Calu3 (cell line): ENCODE data around the gene THADA. TPM values are rescaled to one million over a fixed set of nuclear protein-coding genes. Genes with fewer than 3 reads are reported as not detected.

Experiments used
- BruUV-seq: library from RNA; stranded (reverse); fragments of 400-500 nt; replicated peaks from 2 replicates; lab custom pipeline; 2021; lab: Mats Ljungman, UMichigan
- CTCF ChIA-PET: fragments of 300-600 bp; sonication (Branson Sonifier 250); formaldehyde crosslinking; loops from one replicate; lab custom pipeline; 2022; ENCODE audit warnings: antibody characterized with exemption; lab: Charles Lee
- DNase-seq: peaks from one replicate; pipeline ENCODE4 v3.0.0; 2022
- H3K27ac Mint-ChIP-seq: one replicate; pipeline ENCODE4 v1.8.0; 2022; ENCODE audit warnings: mixed read lengths; ENCODE audit not compliant: unreplicated experiment
- H3K27me3 Mint-ChIP-seq: one replicate; pipeline ENCODE4 v1.8.0; 2022; ENCODE audit warnings: mixed read lengths; ENCODE audit not compliant: unreplicated experiment
- H3K36me3 Mint-ChIP-seq: one replicate; pipeline ENCODE4 v1.8.0; 2022; ENCODE audit warnings: mild to moderate bottlenecking, moderate library complexity, mixed read lengths; ENCODE audit not compliant: insufficient read depth, unreplicated experiment
- H3K4me1 Mint-ChIP-seq: one replicate; pipeline ENCODE4 v1.8.0; 2022; ENCODE audit warnings: mild to moderate bottlenecking, low read depth, mixed read lengths; ENCODE audit not compliant: unreplicated experiment
- H3K4me3 Mint-ChIP-seq: one replicate; pipeline ENCODE4 v1.8.0; 2022; ENCODE audit warnings: mild to moderate bottlenecking, low read depth, moderate library complexity, mixed read lengths; ENCODE audit not compliant: unreplicated experiment
- H3K9me3 Mint-ChIP-seq: one replicate; pipeline ENCODE4 v1.8.0; 2022; ENCODE audit warnings: low read depth, mixed read lengths; ENCODE audit not compliant: unreplicated experiment
- CTCF ChIP-seq: fragments of 200-600 bp; IDR thresholded peaks from one replicate; pipeline ENCODE4 v1.8.0; 2022; ENCODE audit warnings: antibody characterized with exemption; ENCODE audit not compliant: unreplicated experiment
- intact Hi-C: fragments of 100-400 bp; cut with micrococcal nuclease; formaldehyde crosslinking; loops from one replicate; pipeline ENCODE4 v1.10.0; 2022; ENCODE audit not compliant: unreplicated experiment
- total RNA-seq: library from RNA; stranded (reverse); gene quantifications from 2 replicates; pipeline ENCODE4 v1.2.3, GENCODE V29; 2022

Gene THADA
- total RNA-seq, 1 experiment from 2014 or later: 35.5 TPM

GRCh38 chr2:43355399-43355798 lies 240.4 kb downstream of the THADA start:
- CTCF ChIA-PET: no interaction called here
- no peak for DNase-seq
- Mint-ChIP-seq H3K9me3 (no peaks in the 10 kb centered on the region), H3K4me3 (no peak overlapping the region), H3K4me1 (peaks cover 11% of the 10 kb centered on the region), H3K27me3 (no peaks in the 10 kb centered on the region), H3K27ac (no peak overlapping the region), H3K36me3 (no peaks in the 10 kb centered on the region)
- TF ChIP-seq CTCF: no peak
- no TSS peak for BruUV-seq
- intact Hi-C loops: no loop called here

- TF ChIP-seq CTCF: no peak
- Mint-ChIP-seq H3K4me1 (peaks cover 21% of the 10 kb centered on the region), H3K4me3 (no peak overlapping the region), H3K27ac (no peak overlapping the region), H3K36me3 (no peaks in the 10 kb centered on the region), H3K27me3 (no peaks in the 10 kb centered on the region), H3K9me3 (no peaks in the 10 kb centered on the region)
- CTCF ChIA-PET: no interaction called here
- intact Hi-C loops: no loop called here
- no peak for DNase-seq
- no TSS peak for BruUV-seq
Observed at GRCh38 chr2:43349904-43350303, 245.9 kb downstream of the THADA start.

GRCh38 chr2:43348908-43349661 lies 246.8 kb downstream of the THADA start:
- intact Hi-C loops: no loop called here
- H3K27me3 Mint-ChIP-seq: no peaks in the 10 kb centered on the region
- no TSS peak for BruUV-seq
- no peaks in the 10 kb centered on the region for H3K36me3 Mint-ChIP-seq
- no peak for DNase-seq
- CTCF ChIA-PET: no interaction called here
- H3K27ac Mint-ChIP-seq: no peak overlapping the region
- no peaks in the 10 kb centered on the region for H3K9me3 Mint-ChIP-seq
- no peak for TF ChIP-seq CTCF
- H3K4me3 Mint-ChIP-seq: no peak overlapping the region
- H3K4me1 Mint-ChIP-seq: peaks cover 27% of the 10 kb centered on the region

- CTCF ChIA-PET: no interaction called here
- BruUV-seq: no TSS peak
- intact Hi-C loops: no loop called here
- Mint-ChIP-seq H3K27me3 (no peaks in the 10 kb centered on the region), H3K9me3 (no peaks in the 10 kb centered on the region), H3K27ac (no peak overlapping the region), H3K36me3 (no peaks in the 10 kb centered on the region), H3K4me1 (peaks cover 29% of the 10 kb centered on the region), H3K4me3 (no peak overlapping the region)
- TF ChIP-seq CTCF: no peak
- DNase-seq: no peak
Observed at GRCh38 chr2:43347746-43348145, 248.1 kb downstream of the THADA start.
